CD14-positive monocyte (primary cell): ENCODE results near the gene RBMS3. TPM values are rescaled to one million over a fixed set of nuclear protein-coding genes. Genes with fewer than 3 reads are reported as not detected.

Experiments
- DNase-seq, 3 donors: peaks; one replicate each; pipeline ENCODE4 v3.0.0-alpha.2; 2011 to 2022
- H2AFZ ChIP-seq: 2 replicates; pipeline ENCODE4 v1.6.0; 2012; ENCODE audit warnings: mild to moderate bottlenecking, low read depth, low read length, inconsistent platforms; ENCODE audit not compliant: insufficient read depth, poor library complexity, severe bottlenecking
- H3K27ac ChIP-seq, 2 donors: 1 replicate in 1 of 2; 2 replicates in 1 of 2; pipeline ENCODE4 v1.5.1; 2012 to 2013; ENCODE audit warnings: low read length in 2 of 2, control low read depth in 1 of 2, inconsistent platforms in 1 of 2, low read depth in 1 of 2, mild to moderate bottlenecking in 1 of 2
- H3K27me3 ChIP-seq, 2 donors: one replicate each; pipeline versions ENCODE4 v1.6.0 to v1.6.1; 2011 to 2013; ENCODE audit warnings: low read length in 2 of 2; ENCODE audit not compliant: control insufficient read depth in 2 of 2, insufficient read depth in 2 of 2
- H3K36me3 ChIP-seq, 2 donors: replicated peaks in 1 of 2; 1 replicate in 1 of 2; 2 replicates in 1 of 2; pipeline versions ENCODE4 v1.5.1 to v1.6.1; 2012 to 2013; ENCODE audit warnings: low read length in 2 of 2, control low read depth in 1 of 2, inconsistent platforms in 1 of 2, mild to moderate bottlenecking in 1 of 2; ENCODE audit not compliant: insufficient read depth in 2 of 2, control insufficient read depth in 1 of 2
- H3K4me1 ChIP-seq, 2 donors: 1 replicate in 1 of 2; 2 replicates in 1 of 2; pipeline versions ENCODE4 v1.5.1 to v1.6.1; 2012 to 2013; ENCODE audit warnings: low read length in 2 of 2, control low read depth in 1 of 2, inconsistent platforms in 1 of 2, mild to moderate bottlenecking in 1 of 2, moderate library complexity in 1 of 2; ENCODE audit not compliant: insufficient read depth in 2 of 2, control insufficient read depth in 1 of 2
- H3K4me2 ChIP-seq: replicated peaks from 2 replicates; pipeline ENCODE3; 2012; ENCODE audit warnings: low read length, moderate library complexity, mild to moderate bottlenecking; ENCODE audit not compliant: poor library complexity, severe bottlenecking; ENCODE audit errors: extremely low read depth
- H3K4me3 ChIP-seq, 3 experiments: fragments of 200-600 bp in 1 of 3; sonication (generic) in 1 of 3; replicated peaks in 1 of 3; 1 replicate in 2 of 3; 2 replicates in 1 of 3; pipeline ENCODE4 v1.5.1; 2011 to 2013; ENCODE audit warnings: low read length in 3 of 3, mild to moderate bottlenecking in 3 of 3, control low read depth in 2 of 3, low read depth in 2 of 3, inconsistent platforms in 1 of 3, moderate library complexity in 1 of 3
- H3K79me2 ChIP-seq: 2 replicates; pipeline ENCODE4 v1.6.0; 2012; ENCODE audit warnings: mild to moderate bottlenecking, control low read depth, inconsistent platforms, low read length, moderate library complexity; ENCODE audit not compliant: insufficient read depth
- H3K9ac ChIP-seq: 2 replicates; pipeline ENCODE4 v1.6.0; 2017; ENCODE audit warnings: low read length, mild to moderate bottlenecking; ENCODE audit not compliant: insufficient read depth, poor library complexity, severe bottlenecking
- H3K9me3 ChIP-seq, 2 donors: replicated peaks in 1 of 2; 1 replicate in 1 of 2; 2 replicates in 1 of 2; pipeline versions ENCODE4 v1.5.1 to v1.6.1; 2012 to 2013; ENCODE audit warnings: low read length in 2 of 2, control low read depth in 1 of 2; ENCODE audit not compliant: control insufficient read depth in 1 of 2, insufficient read depth in 1 of 2
- H4K20me1 ChIP-seq: 2 replicates; pipeline ENCODE4 v1.6.0; 2012; ENCODE audit warnings: mild to moderate bottlenecking, low read length, control low read depth, moderate library complexity; ENCODE audit not compliant: insufficient read depth
- H3K27ac Mint-ChIP-seq, 7 donors: one replicate each; pipeline ENCODE4 v1.8.0; 2020; ENCODE audit warnings: mild to moderate bottlenecking in 7 of 7, mixed read lengths in 7 of 7, moderate library complexity in 6 of 7, inconsistent platforms in 2 of 7
- H3K27me3 Mint-ChIP-seq, 3 donors: one replicate each; pipeline ENCODE4 v1.8.0; 2021 to 2022; ENCODE audit warnings: low read depth in 3 of 3, mild to moderate bottlenecking in 3 of 3, mixed read lengths in 3 of 3, moderate library complexity in 3 of 3, inconsistent platforms in 1 of 3
- H3K36me3 Mint-ChIP-seq, 2 donors: one replicate each; pipeline ENCODE4 v1.8.0; 2020; ENCODE audit warnings: mixed read lengths in 2 of 2, inconsistent platforms in 1 of 2, mild to moderate bottlenecking in 1 of 2
- H3K4me1 Mint-ChIP-seq: one replicate; pipeline ENCODE4 v1.8.0; 2020; ENCODE audit warnings: mild to moderate bottlenecking, mixed read lengths
- H3K4me3 Mint-ChIP-seq, 2 donors: one replicate each; pipeline ENCODE4 v1.8.0; 2020; ENCODE audit warnings: mild to moderate bottlenecking in 2 of 2, mixed read lengths in 2 of 2, moderate library complexity in 1 of 2
- H3K9me3 Mint-ChIP-seq, 7 donors: one replicate each; pipeline ENCODE4 v1.8.0; 2020 to 2022; ENCODE audit warnings: mixed read lengths in 7 of 7, mild to moderate bottlenecking in 6 of 7, moderate library complexity in 6 of 7, inconsistent platforms in 2 of 7
- WGBS: methylation state at CpG from one replicate; pipeline ENCODE4 v1.1.5; 2013; ENCODE audit warnings: missing lambda C conversion rate; ENCODE audit not compliant: insufficient coverage; 5-methylcytosine and 5-hydroxymethylcytosine counted together
- intact Hi-C, 2 donors: fragments of 100-400 bp; cut with micrococcal nuclease; formaldehyde crosslinking; loops; one replicate each; pipeline versions ENCODE4 v1.15.0 to v1.15.1; 2023
- polyA plus RNA-seq, 3 donors: library from polyadenylated mRNA; depleted of rRNA in 1 of 3; unstranded in 2 of 3; stranded (reverse) in 1 of 3; fragments of 300-500 nt in 2 of 3; fragments of >200 nt in 1 of 3; fragmentation: Illumina TruSeq in 2 of 3; gene quantifications; 1 replicate in 2 of 3; 2 replicates in 1 of 3; pipeline ENCODE4 v1.2.3, GENCODE V29; 2012 to 2021
- TF ChIP-seq, protein P1 (sequence below): fragments of 200-600 bp; IDR thresholded peaks from one replicate; pipeline ENCODE4 v1.8.0; 2022; ENCODE audit warnings: antibody characterized with exemption, mild to moderate bottlenecking

Gene RBMS3
- polyA plus RNA-seq, 3 donors, result not detected

DNA sequence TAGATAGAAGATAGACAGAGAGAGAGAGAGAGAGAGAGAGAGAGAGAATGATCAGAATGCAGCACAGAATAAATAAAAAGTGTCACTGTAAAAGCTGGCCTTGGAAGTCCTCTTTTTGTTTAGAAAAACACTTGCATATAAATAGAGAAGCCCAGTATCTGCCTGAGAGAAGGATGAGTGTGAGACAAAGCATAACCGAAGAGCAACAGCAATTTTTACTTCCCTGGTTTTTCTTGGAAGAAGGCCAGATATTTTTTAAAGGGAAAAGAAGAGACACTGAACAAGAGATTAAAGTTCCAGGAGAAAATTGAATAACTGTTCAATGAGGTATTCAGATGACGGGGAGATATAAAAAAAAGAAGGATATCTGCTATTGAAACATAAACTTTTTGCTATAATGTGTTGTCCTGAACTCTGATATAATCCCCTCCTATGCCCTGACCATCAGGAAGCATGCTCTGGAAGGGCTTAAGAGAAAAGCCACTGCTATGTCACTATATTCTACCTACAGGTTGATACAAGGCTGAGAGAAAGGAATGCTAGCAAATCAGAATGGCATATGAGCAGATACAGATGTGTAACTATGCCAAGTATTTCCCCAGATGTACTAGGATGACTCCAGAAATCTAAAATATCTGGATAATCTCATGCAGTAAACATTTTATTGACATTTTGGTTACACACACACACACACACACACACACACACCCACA, 358.9 kb downstream of the RBMS3 start:
- H3K9me3 Mint-ChIP-seq, result peaks cover 0 to 4% (median 0%) of the 10 kb centered on the region in 7 donors
- intact Hi-C loops, result no loop called here
- Histone ChIP-seq H3K27ac (no peak overlapping the region), H3K27me3 (peaks cover 2 to 6% of the 10 kb centered on the region in 2 donors), H3K9ac (no peak overlapping the region), H3K4me3 (no peak overlapping the region), H3K9me3 (no peaks in the 10 kb centered on the region), H4K20me1 (no peaks in the 10 kb centered on the region), H3K4me1 (no peaks in the 10 kb centered on the region), H2AFZ (no peak overlapping the region), H3K79me2 (no peaks in the 10 kb centered on the region), H3K36me3 (no peaks in the 10 kb centered on the region), H3K4me2 (no peak overlapping the region)
- 75% methylated on average over 1 of the region's 2 CpGs for WGBS
- H3K36me3 Mint-ChIP-seq, result no peaks in the 10 kb centered on the region
- H3K27ac Mint-ChIP-seq, result no peak overlapping the region
- H3K4me3 Mint-ChIP-seq, result no peak overlapping the region
- H3K4me1 Mint-ChIP-seq, result no peaks in the 10 kb centered on the region
- DNase-seq, result no peak
- TF ChIP-seq, protein P1, sequence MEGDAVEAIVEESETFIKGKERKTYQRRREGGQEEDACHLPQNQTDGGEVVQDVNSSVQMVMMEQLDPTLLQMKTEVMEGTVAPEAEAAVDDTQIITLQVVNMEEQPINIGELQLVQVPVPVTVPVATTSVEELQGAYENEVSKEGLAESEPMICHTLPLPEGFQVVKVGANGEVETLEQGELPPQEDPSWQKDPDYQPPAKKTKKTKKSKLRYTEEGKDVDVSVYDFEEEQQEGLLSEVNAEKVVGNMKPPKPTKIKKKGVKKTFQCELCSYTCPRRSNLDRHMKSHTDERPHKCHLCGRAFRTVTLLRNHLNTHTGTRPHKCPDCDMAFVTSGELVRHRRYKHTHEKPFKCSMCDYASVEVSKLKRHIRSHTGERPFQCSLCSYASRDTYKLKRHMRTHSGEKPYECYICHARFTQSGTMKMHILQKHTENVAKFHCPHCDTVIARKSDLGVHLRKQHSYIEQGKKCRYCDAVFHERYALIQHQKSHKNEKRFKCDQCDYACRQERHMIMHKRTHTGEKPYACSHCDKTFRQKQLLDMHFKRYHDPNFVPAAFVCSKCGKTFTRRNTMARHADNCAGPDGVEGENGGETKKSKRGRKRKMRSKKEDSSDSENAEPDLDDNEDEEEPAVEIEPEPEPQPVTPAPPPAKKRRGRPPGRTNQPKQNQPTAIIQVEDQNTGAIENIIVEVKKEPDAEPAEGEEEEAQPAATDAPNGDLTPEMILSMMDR, result no peak
- H3K27me3 Mint-ChIP-seq, result peaks cover under 1 to 4% (median 2%) of the 10 kb centered on the region in 3 donors

DNA sequence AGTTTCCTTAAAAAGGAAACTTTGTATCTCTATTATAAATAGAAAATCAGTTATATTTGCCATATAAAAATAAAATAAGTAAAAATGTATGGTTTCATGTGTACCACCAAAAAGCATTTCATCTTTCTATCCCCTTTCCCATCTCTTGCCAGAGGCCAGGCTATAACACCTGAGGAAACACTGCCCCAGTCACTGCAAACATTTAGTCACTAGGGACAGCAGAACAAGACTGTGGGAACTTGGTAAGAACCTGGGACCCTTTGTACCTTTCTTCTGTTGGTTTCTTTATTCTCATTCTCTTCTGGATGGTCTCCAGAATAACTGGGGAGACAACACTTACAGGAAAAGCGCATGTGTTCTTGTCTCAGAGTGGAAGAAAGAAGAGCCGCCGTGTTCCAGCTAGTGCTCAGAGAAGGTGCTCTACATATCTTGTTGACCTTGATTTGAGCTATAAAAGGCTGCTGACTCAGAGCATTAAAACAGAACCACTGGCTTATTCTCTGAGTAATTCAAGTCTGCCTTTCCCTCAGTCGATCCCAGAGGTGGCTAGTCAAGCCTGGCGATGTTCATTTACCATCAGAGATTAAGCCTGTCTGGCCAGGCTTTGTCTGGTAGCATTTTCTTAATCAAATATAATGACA, 361.6 kb downstream of the RBMS3 start:
- no peaks in the 10 kb centered on the region for H3K9me3 ChIP-seq
- no peak overlapping the region for H3K4me3 Mint-ChIP-seq
- no peaks in the 10 kb centered on the region for H4K20me1 ChIP-seq
- intact Hi-C loops, result no loop called here
- peaks cover 2 to 23% of the 10 kb centered on the region in 2 donors for H3K27me3 ChIP-seq
- H3K79me2 ChIP-seq, result no peaks in the 10 kb centered on the region
- no peak overlapping the region for H3K4me2 ChIP-seq
- no peak overlapping the region for H3K4me3 ChIP-seq
- no peak overlapping the region for H3K27ac Mint-ChIP-seq
- H2AFZ ChIP-seq, result no peak overlapping the region
- no peaks in the 10 kb centered on the region for H3K4me1 ChIP-seq
- H3K36me3 Mint-ChIP-seq, result no peaks in the 10 kb centered on the region
- H3K36me3 ChIP-seq, result no peaks in the 10 kb centered on the region
- WGBS, result 100% methylated on average over 3 of the region's 5 CpGs
- no peaks in the 10 kb centered on the region for H3K4me1 Mint-ChIP-seq
- H3K27ac ChIP-seq, result no peak overlapping the region
- no peak overlapping the region for H3K9ac ChIP-seq
- H3K9me3 Mint-ChIP-seq, result no peaks in the 10 kb centered on the region
- TF ChIP-seq, protein P1, result no peak
- peaks cover 2 to 11% (median 4%) of the 10 kb centered on the region in 3 donors for H3K27me3 Mint-ChIP-seq
- no peak for DNase-seq
